Activated CD4-positive, alpha-beta T cell treated with anti-CD3 and anti-CD28 coated beads for 24 hours (primary cell): Measurements from ENCODE around the gene ELF4.

Source experiments
- DNase-seq, 2 donors: peaks; one replicate each; pipeline ENCODE4 v3.0.0-alpha.2; 2020; ENCODE audit warnings: low read depth in 2 of 2

ELF4 gene

DNA sequence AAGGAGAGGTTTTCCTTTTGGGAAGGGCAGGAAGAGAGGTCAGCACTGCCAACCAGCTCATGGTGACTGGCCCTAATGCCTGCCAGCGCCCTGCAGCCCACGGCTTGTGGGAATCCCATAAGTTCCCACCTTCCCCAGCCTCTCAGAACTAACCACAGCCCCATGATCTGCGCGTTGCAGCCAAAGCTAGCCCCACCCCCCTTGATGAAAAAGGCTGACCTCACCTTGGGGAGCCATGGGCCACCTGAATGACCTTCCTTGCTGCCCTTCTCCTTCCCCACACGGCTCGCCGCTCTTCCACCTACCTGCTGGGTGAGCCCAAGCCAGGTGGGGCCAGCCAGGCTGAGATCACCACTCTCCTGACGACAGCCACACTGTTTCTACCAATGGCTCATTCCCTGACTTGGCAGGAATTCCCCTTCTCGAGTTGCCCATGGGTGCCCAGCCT lies 3.9 kb upstream of the ELF4 start:
- DNase-seq: no peak

DNA sequence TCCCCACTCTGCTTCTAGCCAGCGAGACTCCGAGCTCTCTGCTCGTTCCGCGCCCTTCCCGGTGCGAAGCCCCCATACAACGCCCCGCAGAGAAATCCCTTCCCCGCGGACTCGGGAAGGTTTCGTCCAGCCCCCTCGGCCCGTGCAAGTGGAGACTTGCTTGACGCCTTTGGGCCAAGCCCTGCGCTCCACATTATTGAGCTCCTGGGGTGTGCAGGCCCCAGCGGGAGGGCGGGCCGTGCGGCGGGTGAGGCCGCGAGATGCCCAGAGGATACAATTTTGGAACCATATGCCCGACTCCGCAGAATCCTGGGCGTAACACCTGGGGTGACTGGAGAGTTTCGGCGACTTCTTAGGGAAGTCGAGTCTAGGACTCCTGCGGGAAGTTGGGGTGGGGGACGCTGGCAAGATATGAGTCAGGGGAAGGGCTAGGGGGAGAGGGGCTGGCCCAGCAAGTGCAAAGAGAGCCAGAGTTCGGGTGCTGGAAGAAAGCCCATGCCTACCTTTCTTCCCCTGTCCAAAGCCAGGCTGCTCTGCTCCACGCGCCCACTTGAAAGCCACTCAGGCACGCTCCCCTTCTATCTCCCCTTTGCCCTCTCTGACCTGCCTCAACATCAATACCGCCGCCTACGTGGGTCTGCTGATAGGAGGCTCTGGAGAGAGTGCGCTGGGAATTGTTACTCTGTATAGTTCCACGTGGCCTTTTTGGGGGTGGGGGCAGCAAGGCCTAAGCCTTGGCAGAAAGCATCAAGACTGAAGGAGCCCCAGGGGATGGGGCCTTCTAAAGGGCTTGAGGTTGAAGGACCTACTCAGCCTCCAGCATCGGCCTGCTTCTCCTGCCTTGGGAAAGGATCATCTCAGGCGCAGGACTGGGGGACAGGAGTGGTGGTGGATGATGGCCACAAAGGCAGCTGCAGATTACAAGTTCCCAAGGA lies 1.2 kb upstream of the ELF4 start:
- DNase-seq: no peak

DNA sequence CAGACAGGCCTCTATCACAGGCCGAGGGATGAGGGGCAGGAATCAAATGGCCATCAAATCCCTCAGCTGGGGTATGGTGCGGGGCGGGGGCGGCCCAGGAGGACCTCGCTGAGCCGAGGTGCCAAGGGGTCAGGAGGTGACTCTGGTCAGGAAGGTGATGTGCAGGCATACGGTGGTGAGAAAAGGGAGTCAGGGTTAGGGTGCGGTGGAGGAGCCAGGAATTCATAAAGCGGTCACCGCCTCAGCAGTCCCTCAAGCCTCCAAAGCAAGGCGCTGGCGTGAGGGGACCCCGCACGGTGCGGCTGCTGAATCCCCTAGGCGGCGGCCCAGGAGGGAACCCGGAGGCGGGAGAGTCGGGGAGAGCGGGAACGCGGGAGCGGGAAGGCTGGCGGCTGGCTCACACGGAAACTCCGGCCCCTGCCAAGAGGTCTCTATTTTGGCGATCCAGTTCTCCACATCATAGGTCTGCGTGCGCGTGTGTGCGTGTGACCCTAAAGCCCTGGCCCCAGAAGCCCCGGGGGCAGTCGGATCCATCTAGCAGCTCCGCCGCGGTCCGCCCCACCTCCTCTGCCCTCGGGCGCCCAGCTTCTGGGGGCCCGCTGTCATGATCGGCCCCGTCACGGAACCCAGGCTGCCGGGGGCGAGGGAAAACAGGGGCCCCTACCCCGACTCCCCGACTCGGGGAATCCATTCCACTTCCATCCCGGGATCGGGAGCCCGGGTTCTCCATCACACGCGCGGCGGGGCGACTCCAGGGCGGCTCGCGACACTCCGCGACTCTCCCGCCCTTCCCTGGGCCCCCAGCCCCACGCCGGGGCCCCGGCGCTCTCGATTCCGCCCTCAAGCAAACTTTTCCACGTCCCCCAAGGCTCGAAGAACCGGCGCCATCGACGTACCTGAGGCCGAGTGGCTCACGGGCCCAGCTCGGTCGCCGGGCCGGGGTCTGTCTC lies 593 bp downstream of the ELF4 start:
- DNase-seq: no peak

DNA sequence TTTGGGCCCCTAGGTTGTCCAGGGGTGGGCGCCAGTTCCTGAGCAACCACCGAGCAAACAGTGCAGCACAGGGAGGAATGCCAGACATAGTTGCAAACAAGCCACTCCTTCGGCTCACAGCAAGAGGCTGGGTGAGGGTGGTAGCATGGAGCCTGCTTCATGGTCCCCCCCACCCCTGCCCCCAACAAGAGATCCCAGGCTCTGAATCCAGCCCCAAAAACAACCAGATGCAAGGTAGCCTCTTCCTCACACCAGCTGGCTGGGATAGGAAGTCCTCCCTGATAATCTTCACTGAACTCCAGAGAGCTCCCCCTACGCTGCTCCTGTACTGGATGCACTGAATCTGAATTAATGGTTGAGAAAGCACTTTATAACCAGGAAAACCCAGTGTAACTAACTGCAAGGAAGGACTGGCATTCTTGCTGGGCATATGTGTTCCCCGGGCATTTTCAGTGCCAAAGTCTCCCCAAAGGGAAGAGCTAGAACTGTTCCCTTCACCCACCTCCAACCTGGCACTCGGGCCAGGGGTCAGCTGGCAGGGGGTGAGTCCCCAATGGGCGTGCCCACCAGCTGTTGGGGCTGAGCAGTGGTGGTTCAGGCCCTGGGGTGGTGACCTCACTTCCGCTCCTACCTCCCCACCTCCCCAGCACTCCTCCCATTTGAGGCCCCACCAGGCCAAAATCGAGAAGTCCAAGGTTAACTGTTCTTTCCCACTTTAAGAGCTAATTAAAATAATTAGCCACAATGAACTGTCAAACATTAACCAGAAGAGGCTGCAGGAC lies 1.5 kb downstream of the ELF4 start:
- no peak for DNase-seq

DNA sequence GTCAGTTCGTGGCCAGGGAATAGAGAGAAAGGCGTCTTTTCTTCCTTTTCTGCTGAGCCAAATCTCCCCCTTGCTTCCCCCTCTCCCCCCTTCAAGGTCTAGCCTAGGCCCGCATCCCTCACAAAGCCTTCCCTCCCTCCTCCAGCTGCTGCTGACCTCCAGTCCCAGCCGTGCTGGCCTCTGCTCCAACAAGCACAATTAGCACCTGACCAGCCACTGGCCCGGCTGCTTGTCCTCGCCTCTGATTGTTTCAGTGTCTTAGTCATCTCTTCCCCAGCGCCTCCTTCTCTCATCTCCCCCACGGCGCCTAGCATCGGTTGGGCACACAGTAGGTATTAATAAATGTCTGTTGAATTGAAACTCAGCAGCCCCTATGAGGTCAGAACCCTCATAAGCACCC lies 4.2 kb downstream of the ELF4 start:
- DNase-seq: no peak

DNA sequence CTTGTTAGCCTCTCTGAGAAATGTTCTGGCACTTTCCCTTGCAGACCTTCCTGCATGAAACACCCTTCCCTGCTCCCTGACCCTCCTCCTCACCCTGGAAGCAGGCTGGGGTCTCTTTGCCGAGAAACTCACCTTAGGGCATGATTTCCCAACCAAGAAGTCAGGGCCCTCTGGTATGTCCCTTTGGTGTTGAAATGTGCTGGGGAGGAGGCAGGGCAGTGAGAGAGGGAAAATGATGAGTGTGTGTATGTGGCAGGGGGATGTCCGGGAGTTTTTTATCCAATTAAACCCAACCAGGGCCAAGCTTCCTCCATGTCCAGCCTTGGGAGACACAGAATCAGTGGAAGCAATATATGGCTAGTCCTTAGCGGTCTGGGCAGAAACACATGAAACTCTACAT lies 5.1 kb downstream of the ELF4 start:
- no peak for DNase-seq

DNA sequence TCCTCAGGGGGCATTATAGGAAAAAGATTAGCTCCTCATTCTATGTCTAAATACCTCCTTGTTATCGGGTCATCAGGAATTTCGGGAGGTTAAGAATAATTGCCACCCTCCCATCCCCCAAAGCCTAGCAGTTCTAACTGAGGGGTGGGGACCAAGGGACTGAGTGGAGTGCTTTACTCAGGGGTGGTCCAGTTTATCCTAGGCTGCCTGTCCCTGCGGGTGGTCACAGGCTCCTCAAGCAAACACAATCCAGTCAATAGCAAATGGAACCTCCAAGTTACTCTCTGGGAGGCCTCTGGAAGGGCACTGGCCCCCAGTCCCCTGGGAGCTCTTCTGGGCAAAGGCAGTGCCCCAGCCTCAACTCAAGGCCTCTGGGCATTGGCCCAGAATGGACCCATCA lies 6.7 kb downstream of the ELF4 start:
- no peak for DNase-seq

DNA sequence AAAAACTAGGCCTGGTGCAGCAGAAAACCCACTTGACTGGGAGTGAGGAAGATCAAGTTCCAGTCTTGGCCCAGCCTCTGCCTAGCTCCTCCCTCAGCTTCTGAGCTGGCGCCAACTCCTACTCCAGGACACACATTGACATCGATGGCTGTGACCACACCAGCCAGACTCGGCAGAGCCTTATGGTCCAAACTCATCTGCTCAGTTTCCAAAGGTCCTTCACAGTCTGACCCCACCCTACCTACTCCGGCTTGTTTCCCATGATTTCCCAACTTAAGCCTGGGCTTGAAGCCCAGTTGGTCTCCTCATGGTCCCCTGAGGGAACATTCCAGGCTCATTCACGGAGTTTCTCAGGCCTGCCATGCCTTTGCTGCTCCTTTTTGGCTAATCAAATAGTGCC lies 10.1 kb downstream of the ELF4 start:
- no peak for DNase-seq

DNA sequence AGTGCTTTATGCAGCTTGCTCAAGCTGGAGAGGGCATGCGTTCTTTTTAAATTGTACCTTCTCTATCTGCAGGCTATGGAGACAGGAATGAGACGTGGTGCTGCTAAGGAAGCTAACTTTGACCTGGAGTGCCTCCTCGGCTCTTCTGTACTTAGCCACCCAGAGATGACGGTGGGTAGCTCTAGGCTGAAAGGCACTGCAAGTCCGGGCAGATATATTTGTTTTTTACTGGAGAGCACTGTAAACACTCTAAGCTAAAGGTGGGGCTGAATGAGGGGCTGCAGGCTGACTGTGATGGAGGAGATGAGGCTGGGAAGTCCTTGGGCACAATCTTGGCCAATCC lies 12.1 kb downstream of the ELF4 start:
- DNase-seq: no peak

DNA sequence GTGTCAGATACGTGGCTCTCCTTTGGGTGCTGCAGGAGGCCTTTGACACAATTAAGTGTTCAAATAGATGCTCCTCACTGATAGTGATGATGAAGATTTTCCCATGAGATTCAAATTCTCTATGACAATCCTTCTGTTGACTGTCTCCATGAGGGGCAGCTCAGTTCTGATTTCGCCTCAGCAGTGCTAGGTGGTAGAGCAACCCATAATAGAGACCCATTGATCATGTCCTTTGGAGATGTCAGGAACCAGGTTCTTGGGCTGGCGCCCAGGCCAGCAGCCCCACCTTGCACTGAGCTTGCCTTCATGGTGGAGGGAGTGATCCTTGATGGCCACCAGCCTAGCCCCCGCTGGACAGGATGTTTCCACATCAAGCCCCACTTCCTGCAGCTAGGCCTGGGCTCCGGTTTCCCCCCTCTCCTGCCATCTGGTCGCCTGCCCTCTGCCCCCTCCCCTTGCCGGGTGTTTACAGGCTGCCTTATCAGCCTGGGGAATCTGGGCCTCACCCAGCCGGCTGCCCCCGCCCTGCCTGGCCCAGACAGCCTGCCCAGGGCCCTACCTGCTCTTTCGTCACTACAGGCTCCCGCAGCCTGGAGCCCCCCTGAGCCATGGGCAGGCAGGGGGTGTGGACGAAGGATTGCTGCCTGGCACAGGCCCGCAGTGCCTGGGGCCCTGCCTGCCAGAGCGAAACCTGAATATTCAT lies 12.6 kb downstream of the ELF4 start:
- DNase-seq: no peak

DNA sequence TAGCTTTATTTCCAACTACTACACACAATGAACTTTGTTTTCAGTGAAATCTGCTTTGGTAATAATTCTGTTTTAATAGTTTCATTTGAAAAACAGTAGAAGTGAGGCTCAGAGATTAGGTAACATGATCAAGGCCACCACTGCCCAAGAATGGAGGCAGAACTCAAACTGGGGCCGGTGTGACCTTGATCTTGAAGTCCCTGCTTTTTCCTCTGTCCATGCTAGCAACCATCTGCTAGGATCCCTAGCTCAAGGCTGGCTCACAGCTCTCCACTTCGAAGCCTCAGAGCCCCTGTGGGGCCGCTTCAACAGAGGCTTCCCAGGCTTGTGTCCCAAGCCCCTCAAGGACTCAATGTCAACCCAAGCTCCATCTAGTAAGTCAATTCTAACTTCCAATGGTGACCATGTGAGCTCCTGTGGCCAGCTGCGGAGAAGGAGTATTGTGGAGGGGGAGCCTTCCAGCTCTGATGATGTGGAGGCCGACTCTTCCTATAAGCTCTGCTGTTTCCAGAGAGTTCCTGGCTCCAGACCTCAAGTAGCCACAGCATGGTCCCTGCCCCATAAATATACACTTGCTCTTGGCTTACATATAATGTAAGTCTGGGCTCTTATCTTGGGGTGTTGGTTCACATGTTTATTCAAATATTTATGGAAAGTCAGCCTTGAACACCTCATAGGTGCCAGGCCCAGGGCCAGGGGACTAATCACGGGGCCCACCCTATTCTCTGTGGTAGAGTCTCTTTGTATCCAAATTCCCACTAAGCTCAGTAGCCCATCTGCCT lies 14.9 kb downstream of the ELF4 start:
- no peak for DNase-seq

DNA sequence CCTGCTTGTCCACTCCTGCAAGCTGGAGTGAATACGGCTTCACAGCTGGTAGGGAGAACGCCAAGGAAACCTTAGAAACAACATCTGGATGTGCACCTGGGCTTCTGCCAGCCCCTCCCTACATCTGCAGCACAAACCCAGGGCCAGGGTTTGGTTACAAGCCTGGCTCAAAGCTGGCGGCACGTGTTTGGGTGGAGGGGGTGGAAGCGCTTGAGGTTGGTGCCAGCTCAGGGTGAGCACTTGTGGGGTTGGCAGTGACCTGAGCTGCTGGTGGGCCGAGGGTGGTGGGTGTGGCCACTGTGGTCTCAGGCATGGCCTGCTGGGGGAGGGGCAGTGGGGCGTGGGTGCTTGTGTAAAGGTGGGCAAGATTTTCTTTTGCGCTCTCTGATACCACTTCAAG lies 15.6 kb downstream of the ELF4 start:
- no peak for DNase-seq

DNA sequence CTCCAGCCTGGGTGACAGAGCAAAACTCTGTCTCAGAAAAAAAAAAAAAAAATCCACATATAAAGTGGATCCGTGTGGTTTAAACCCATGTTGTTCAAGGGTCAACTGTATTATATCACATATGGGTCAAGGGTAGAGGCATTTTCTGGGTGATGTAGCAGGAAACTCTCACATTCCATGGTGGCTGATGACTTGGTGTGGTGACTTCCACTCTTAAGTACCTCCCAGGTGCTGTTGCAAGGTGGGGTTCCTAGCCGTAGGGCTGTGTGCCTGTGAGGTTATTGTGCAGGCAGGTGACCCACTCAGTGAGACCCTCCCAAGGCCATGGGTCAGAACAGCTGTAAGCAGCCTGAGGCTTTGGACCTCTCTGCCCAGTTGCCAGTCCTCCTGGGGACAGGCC lies 17.0 kb downstream of the ELF4 start:
- no peak for DNase-seq

DNA sequence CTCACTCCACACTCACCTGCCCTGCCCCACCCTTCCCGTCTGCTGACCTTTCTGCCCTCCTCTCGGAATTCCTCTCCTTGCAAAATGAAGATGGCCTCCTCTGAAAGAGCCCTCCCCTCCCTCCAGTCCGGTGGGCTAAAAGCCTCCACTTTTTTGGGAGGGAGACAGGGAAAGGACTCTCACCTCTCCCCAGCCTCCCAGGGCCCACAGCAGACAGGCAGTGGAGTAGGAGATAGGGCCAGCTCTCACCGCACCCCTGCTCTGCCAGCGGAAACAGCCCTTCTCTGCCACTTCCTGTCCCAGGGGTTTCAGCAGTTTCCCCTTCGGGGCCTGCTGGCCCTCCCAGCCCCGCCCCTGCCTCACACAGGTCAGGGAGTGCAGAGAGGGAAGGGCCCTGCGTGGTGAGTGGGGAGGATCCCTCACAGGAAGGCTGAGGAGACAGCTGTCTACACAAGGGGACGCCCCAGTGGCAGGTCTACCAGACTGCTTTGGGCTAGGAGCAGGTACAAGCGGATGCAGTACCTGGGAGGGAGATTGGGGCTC lies 18.2 kb downstream of the ELF4 start:
- DNase-seq: peak; percentile 61 to 69

DNA sequence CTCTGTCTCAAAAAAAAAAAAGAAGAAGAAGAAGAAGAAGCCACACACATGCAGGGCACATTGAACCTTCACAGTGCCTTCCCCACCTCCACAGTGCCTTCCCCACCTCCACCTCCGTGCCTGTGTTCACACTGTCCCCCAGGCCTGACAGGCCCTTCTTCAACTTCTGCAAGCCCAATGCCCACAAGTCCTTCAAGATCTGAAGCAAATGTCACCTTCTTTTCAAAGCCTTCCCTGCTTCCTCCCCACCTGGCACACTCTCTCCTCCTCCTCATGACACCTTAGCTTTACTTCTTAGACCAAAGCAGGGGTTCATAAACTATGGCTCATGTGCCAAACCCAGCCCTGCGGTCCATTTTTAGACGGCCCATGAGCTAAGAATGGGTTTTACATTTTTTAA lies 19.9 kb downstream of the ELF4 start:
- DNase-seq: no peak

DNA sequence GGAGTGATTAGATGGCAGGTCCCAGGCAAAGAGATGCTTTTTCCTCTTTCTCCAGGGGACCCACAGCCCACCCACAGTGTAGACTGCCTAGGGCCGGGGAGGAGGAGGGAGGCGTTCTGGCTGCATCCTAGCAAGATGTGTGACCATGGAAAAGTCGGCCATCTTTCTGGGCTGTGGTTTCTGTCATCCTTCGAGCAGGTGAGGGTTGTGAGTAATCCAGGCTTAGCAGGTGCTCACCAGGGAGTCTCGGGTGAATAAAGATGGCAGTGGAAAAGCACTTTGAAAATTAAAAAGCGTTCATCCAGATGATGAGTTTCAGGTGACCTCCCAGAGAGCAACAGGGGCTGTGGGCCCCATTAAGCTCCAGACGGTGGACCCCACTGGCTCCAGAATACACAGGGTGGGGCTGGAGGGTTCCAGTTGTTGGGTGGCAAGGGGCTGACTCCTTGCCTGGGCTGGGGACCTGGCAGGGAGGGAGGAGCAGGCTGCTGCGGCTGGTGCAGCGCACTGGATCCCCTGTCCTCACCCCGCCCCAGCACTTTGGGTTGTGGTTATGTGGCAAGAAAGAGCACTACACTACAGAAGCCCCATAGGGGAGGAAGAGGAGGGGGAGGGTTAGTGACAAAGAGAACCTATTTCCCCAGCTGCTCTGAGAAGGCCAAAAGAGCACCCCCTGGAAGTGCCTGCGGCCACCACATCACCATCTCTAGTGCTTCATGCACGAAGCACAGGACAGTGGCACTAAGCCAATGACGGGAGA lies 23.7 kb downstream of the ELF4 start:
- DNase-seq: peak in 1 of 2 donors; percentile 41

DNA sequence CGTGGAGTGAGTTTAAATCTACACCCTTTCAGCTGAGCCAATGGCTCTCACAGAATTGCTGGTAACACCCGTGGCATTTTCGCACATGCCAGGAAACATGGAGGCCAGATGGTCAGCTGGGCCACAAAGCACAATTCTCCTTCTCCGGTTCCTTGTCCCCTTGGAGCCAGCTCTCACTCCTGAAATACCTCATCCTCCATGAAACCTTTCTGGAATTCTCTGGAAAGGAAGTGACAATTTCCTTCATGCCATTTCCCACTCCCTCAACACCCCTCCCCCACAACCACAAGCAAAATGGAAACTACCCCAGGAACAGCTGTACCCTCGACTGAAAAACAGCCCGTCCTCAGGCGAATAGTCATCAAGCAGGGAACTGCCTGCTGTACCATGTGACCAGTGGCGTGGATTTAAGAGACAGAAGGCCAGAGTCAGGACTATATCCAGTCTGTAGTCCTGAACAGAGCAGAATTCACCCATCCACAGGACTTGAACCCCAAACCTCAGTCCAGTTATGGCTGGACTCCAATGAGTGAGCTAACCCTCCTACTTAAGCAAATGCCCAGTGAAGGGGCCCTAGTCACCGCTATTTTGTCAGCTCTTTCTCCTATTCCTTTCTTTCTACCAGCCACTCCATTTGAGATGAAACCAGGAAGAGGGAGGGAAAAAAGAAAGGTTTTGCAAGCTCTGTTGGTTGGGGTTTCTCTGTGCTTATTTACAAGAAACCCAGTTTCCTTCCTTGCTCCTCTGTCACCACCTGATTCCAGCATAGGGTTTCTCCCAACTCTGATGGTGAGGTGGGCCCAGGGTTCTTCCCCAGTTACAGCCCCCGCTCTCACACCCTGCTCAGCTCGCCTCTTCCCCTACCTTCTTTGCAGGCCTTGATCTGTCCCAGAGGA lies 24.5 kb downstream of the ELF4 start:
- no peak for DNase-seq

DNA sequence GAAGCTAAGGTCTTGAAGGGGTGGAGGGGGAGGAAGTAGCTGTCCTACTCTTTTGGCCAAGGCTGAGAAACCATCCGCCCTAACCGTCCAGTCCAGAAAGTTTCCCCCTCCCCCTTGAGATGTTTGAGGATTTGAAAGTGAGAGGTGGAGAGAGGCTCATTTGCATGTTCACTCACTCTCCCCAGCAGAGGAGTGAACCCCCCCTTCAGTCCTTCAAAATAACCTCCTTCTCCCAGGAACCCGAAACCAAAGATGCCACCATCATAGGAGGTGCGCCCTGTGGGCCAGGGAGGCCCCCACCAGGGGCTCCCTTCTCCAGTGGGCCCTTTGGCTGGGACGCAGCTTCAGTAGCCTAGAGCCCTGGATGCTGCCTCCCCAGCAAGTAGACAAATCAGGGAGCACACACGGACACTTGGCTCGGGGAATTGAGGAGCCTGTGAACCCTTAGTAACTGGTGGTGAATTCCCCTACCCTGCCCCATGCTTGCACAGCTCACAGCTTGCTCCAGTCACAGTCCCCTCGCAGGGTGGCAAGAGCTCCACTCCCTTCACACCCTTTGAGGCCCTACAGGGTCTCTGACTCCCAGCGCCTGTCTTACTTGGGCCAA lies 25.6 kb downstream of the ELF4 start:
- no peak for DNase-seq
